PC-3 (cell line): ENCODE measurements around the gene HDGF.

Experiments
- EZH2 ChIP-seq: fragments of 300-600 bp; sonication (generic); IDR thresholded peaks from one replicate; pipeline ENCODE4 v1.6.1; 2017; ENCODE audit warnings: antibody characterized with exemption, mild to moderate bottlenecking, low read length; ENCODE audit not compliant: unreplicated experiment
- EZH2phosphoT487 ChIP-seq: fragments of 300-600 bp; sonication (generic); IDR thresholded peaks from 2 replicates; pipeline ENCODE4 v1.6.1; 2018; ENCODE audit warnings: mild to moderate bottlenecking, antibody characterized with exemption, low read length, borderline replicate concordance
- TF ChIP-seq, protein P1 (sequence below): fragments of 300-600 bp; sonication (generic); conservative IDR thresholded peaks from 2 replicates; pipeline ENCODE4 v1.5.1; 2017; ENCODE audit warnings: antibody characterized with exemption, low read depth, mild to moderate bottlenecking, low read length

DNA sequence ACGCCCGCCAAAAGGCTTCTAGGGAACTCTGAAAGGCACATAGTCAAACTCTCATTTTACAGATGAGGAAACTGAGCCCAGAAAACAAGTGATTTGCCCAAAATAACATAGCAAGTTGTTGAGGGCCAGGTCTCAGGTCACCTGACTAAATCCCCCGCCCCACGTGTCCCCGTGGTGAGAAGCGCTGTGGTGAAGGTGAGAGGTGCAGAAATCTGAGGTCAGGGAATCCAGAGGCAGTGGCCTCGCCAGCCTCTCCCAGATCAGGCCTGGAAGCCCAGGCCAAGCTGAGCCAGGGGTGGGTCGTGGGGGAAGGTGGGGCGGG lies 5.1 kb downstream of the HDGF start:
- TF ChIP-seq EZH2: no peak
- TF ChIP-seq, protein P1, sequence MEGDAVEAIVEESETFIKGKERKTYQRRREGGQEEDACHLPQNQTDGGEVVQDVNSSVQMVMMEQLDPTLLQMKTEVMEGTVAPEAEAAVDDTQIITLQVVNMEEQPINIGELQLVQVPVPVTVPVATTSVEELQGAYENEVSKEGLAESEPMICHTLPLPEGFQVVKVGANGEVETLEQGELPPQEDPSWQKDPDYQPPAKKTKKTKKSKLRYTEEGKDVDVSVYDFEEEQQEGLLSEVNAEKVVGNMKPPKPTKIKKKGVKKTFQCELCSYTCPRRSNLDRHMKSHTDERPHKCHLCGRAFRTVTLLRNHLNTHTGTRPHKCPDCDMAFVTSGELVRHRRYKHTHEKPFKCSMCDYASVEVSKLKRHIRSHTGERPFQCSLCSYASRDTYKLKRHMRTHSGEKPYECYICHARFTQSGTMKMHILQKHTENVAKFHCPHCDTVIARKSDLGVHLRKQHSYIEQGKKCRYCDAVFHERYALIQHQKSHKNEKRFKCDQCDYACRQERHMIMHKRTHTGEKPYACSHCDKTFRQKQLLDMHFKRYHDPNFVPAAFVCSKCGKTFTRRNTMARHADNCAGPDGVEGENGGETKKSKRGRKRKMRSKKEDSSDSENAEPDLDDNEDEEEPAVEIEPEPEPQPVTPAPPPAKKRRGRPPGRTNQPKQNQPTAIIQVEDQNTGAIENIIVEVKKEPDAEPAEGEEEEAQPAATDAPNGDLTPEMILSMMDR: no peak
- TF ChIP-seq EZH2phosphoT487: no peak
